HUES64 (cell line): Measurements from ENCODE around the gene RTF2.

Experiments
- H3K27ac ChIP-seq: 2 replicates; pipeline ENCODE4 v1.7.0; 2013; ENCODE audit warnings: low read depth, low read length, inconsistent platforms
- H3K27me3 ChIP-seq: 2 replicates; pipeline ENCODE4 v1.6.1; 2013; ENCODE audit warnings: mild to moderate bottlenecking, low read length; ENCODE audit not compliant: insufficient read depth
- H3K36me3 ChIP-seq: 2 replicates; pipeline ENCODE4 v1.6.1; 2013; ENCODE audit warnings: mild to moderate bottlenecking, low read length; ENCODE audit not compliant: insufficient read depth
- H3K4me1 ChIP-seq: 2 replicates; pipeline ENCODE4 v1.6.1; 2013; ENCODE audit warnings: mild to moderate bottlenecking, low read length, moderate library complexity; ENCODE audit not compliant: insufficient read depth
- H3K4me3 ChIP-seq: 2 replicates; pipeline ENCODE4 v1.5.1; 2013; ENCODE audit warnings: mild to moderate bottlenecking, low read length, moderate library complexity
- H3K9ac ChIP-seq: 2 replicates; pipeline ENCODE4 v1.6.1; 2013; ENCODE audit warnings: mild to moderate bottlenecking, low read depth, low read length
- H3K9me3 ChIP-seq: 2 replicates; pipeline ENCODE4 v1.6.1; 2013; ENCODE audit warnings: low read depth, low read length; ENCODE audit not compliant: insufficient read depth
- WGBS: fragments of 150-250, 120-280 bp; methylation state at CpG from one replicate; pipeline ENCODE4 v1.1.7; 2013; ENCODE audit warnings: missing lambda C conversion rate; 5-methylcytosine and 5-hydroxymethylcytosine counted together

RTF2 gene

DNA sequence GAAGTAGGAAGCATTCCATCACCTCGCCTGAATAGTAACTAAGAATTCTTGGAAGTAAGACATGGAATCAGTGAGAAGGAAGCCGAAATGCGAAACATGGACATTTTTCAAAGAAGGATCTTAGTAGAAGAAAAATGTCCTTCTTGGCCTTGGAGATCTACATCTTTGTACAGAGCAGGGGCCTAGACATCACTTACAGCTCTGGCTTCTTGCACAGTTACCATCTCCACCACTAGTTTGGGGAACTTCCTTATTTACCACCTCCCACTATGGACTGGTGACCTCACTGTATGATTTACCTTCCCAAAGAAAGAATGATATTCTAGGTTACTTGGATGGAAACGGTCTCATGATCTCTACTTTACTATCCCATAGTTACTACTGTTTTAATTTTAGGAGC, 40.6 kb upstream of the RTF2 start:
- peaks cover 13% of the 10 kb centered on the region; the same call in 1 of the 2 replicates for H3K27me3 ChIP-seq
- H3K36me3 ChIP-seq: no peaks in the 10 kb centered on the region
- whole genome bisulfite sequencing: 91% methylated on average over 4 of the region's 4 CpGs
- H3K27ac ChIP-seq: no peak overlapping the region
- no peak overlapping the region for H3K4me3 ChIP-seq
- H3K9ac ChIP-seq: no peak overlapping the region
- H3K9me3 ChIP-seq: no peaks in the 10 kb centered on the region
- peaks cover under 1% of the 10 kb centered on the region; the same call in 1 of the 2 replicates for H3K4me1 ChIP-seq

DNA sequence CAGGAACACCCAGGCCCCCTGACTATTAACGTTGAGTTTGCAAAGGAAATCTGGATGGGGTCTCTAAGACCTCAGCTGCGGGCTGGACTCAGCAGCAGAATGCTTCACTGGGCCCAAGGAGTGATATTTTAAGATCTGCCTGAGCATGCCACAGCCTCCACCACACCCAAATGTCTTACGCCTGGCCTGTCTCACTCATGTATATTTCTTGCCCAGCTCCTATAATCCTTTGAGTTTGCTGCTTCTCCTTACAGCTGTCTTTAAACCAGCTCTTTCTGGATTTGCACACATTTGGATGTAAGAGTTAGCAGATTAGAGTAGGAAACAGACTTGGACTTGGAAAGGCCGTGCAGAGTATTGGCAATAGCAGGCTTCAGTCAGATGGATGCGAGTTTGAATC, 40.0 kb upstream of the RTF2 start:
- WGBS: 82% methylated on average over 5 of the region's 5 CpGs
- H3K27me3 ChIP-seq: peaks cover 12% of the 10 kb centered on the region; the same call in 1 of the 2 replicates
- H3K4me1 ChIP-seq: no peaks in the 10 kb centered on the region; the same call in 1 of the 2 replicates
- H3K4me3 ChIP-seq: no peak overlapping the region
- H3K9ac ChIP-seq: no peak overlapping the region
- H3K9me3 ChIP-seq: no peaks in the 10 kb centered on the region
- H3K36me3 ChIP-seq: no peaks in the 10 kb centered on the region
- no peak overlapping the region for H3K27ac ChIP-seq

DNA sequence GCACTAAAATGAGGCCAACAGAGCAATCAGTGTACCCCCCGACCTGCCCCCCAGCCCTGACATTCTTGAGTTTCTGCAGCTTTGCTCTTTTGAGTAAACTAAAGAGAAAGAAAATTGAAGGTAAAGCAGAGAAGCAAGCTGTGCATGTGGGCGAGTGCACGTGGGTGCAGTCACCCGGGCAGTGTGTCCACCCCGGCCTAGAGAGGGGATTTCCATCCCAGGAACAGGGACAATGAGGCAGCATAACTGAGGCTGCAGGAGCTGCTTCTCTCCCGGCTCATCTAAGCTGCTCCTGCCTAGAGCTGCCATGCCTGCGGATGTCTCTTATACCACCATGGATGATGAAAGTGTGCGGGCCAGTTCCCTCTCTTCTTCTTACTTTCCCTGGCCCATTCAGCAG, 39.5 kb upstream of the RTF2 start:
- Histone ChIP-seq H3K4me3 (no peak overlapping the region), H3K9me3 (no peaks in the 10 kb centered on the region), H3K4me1 (no peaks in the 10 kb centered on the region; the same call in 1 of the 2 replicates), H3K27me3 (peaks cover 12% of the 10 kb centered on the region; the same call in 1 of the 2 replicates), H3K9ac (no peak overlapping the region), H3K36me3 (no peaks in the 10 kb centered on the region), H3K27ac (no peak overlapping the region)
- WGBS: 85% methylated on average over 8 of the region's 8 CpGs

DNA sequence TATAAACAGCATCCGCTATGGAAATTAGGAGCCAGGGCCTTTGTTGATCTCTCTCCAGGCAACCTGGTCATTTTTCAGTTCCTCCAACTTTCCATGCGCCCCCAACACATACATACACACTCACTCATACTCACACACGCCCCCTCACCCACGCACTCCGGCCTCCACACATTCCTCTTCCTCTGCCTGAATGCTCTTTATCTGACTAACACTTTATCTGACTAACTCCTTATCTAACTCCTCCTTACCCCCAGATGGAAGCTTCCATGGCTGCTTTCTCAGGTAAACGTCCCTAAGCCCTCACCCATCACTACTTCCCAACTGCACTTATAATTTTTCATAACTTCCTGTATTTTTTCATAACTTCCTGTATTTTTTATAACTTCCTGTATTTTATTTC, 38.9 kb upstream of the RTF2 start:
- H3K4me1 ChIP-seq: no peaks in the 10 kb centered on the region; the same call in 1 of the 2 replicates
- no peak overlapping the region for H3K4me3 ChIP-seq
- 73% methylated on average over 6 of the region's 6 CpGs for WGBS
- H3K36me3 ChIP-seq: no peaks in the 10 kb centered on the region
- H3K9me3 ChIP-seq: no peaks in the 10 kb centered on the region
- H3K27me3 ChIP-seq: peaks cover 12% of the 10 kb centered on the region; the same call in 1 of the 2 replicates
- no peak overlapping the region for H3K27ac ChIP-seq
- no peak overlapping the region for H3K9ac ChIP-seq

DNA sequence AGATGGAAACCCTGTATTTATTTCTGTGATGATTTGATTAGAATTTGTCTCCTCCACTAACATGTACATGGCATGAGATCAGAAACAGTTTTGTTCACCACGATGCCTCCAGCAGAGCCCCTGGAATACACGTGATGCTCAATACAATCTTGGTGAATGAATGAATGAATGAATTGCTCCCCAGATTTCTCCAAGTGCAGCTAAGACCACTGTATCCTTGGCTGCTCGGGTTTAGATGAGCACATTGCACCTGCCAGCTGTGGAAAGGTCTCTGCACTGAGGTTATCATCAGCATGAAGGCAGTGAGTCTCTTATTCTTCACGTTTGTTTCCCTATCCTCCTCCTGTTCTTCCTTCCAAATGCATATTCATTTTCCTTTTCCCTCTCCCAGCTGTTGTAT, 38.5 kb upstream of the RTF2 start:
- Histone ChIP-seq H3K27ac (no peak overlapping the region), H3K36me3 (no peaks in the 10 kb centered on the region), H3K27me3 (peaks cover 8% of the 10 kb centered on the region; the same call in 1 of the 2 replicates), H3K4me1 (no peaks in the 10 kb centered on the region; the same call in 1 of the 2 replicates), H3K9ac (no peak overlapping the region), H3K4me3 (no peak overlapping the region), H3K9me3 (no peaks in the 10 kb centered on the region)
- 69% methylated on average over 4 of the region's 4 CpGs for WGBS

DNA sequence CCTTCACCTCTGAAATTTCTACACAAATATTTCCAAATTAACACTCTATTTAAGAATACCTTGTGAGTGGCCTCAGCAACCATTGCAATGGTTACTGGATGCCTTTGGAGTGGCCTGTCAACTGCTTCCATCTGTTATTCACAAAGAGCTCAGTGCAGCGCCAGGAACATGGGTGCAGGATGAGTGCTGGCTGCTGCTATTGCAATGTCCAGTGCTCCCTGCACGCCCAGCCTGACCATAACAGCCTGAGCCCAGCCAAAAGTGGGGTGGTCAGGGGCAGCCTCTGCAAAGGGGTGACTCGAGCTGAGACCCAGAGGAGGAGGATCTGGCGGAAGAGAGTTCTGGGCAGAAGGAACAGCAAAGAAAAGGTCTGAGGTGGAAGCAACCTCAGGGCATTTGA, 38.0 kb upstream of the RTF2 start:
- no peaks in the 10 kb centered on the region for H3K36me3 ChIP-seq
- H3K4me3 ChIP-seq: no peak overlapping the region
- no peaks in the 10 kb centered on the region; the same call in 1 of the 2 replicates for H3K4me1 ChIP-seq
- peaks cover 3% of the 10 kb centered on the region; the same call in 1 of the 2 replicates for H3K27me3 ChIP-seq
- no peaks in the 10 kb centered on the region for H3K9me3 ChIP-seq
- no peak overlapping the region for H3K9ac ChIP-seq
- no peak overlapping the region for H3K27ac ChIP-seq
- WGBS: 85% methylated on average over 4 of the region's 4 CpGs

DNA sequence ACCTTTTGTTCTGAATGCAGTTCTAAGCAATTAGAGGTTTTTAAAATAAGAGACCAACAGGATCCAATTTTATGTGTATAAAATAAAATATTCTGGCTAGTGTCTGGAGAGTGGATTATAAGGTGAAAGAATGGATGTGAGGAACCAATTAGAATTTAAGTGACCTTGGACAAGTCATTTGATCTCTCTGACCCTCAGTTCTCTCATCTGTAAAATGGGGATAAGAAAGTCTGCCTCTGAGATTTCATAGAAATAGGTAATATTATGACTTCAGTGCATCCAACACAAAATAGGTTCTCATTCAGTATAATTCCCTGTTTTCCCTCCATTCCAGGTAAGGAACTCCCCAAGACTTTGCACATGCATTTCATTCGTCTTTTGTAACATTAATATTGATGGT, 37.5 kb upstream of the RTF2 start:
- Histone ChIP-seq H3K9ac (no peak overlapping the region), H3K9me3 (no peaks in the 10 kb centered on the region), H3K27ac (no peak overlapping the region), H3K27me3 (0 out of 2 replicates have a peak, but pooled peaks cover 3% of the 10 kb centered on the region), H3K36me3 (no peaks in the 10 kb centered on the region), H3K4me1 (no peaks in the 10 kb centered on the region; the same call in 1 of the 2 replicates), H3K4me3 (no peak overlapping the region)
- WGBS: 89% methylated on average over 1 of the region's 1 CpG

DNA sequence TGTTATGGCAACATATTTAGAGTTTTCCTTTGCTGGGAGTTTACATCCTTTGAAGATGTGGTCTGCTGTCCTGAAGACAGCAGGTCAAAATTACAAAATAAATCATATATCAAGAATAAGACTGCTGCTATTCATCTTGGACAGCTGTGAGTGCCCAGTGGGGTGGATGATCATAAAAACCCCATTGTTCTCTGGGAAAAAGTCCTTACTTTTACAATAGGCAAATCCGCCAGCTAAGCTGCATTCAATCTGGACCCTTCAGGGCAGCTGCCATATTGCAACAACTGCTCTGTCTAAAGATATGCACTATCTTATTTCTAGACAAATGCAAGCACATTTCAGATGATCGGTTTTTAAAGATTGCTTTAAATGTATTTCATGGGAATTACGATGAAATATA, 37.0 kb upstream of the RTF2 start:
- no peak overlapping the region for H3K9ac ChIP-seq
- 91% methylated on average over 1 of the region's 3 CpGs for WGBS
- no peaks in the 10 kb centered on the region for H3K36me3 ChIP-seq
- H3K27me3 ChIP-seq: 0 out of 2 replicates have a peak, but pooled peaks cover 3% of the 10 kb centered on the region
- no peaks in the 10 kb centered on the region for H3K9me3 ChIP-seq
- H3K27ac ChIP-seq: no peak overlapping the region
- H3K4me3 ChIP-seq: no peak overlapping the region
- H3K4me1 ChIP-seq: no peaks in the 10 kb centered on the region; the same call in 1 of the 2 replicates

DNA sequence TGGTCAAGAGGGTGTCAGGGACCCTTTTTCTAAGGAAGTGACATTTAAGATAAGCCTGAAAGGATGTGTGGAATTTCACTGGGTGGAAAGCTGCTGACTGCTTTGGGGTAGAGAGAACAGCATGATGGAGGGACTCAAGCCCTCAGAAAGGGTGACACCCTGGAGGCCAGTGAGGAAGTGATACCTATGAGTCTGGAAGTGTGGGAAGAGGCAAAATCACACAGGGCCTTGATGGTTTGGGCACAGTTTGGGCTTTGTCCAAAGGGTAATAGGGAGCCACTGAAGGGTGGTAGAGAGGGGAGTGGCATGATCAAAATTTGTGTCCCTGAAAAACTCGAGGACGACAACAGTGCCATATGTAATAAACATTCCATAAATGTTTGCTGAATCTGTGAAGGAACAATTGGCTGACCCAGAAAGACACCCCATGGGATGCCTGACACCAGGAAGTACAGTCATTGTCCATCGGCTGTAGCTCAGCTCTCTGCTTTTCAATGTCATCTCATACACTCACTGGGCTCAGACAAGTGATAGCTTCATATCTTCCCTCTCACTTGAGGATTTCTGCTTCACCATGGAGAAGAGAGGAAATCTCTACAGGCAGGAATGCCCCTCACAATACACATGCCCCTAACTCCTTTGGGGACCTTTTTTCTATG, 35.1 kb upstream of the RTF2 start:
- Histone ChIP-seq H3K27ac (no peak overlapping the region), H3K4me3 (no peak overlapping the region), H3K4me1 (no peaks in the 10 kb centered on the region; the same call in 1 of the 2 replicates), H3K9ac (no peak overlapping the region), H3K36me3 (no peaks in the 10 kb centered on the region), H3K27me3 (0 out of 2 replicates have a peak, but pooled peaks cover 3% of the 10 kb centered on the region), H3K9me3 (no peaks in the 10 kb centered on the region)
- 77% methylated on average over 3 of the region's 3 CpGs for WGBS

DNA sequence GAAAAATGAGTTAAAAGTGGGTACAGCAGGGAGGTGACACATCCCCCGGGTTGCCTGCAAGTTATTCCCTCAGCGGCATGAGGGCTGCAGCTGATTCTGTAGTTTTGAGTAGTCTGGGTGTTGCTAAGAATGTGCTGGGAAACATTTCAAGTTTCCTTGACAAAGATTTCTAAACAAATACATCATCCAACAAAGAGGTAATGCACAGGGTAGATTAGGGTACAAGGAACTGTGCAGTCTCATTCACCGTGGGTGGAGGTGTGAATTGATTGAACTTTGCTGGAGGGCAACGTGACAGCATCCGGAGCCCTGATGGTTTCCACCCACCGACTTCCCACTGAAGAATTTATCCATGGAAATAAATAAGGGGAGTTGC, 34.6 kb upstream of the RTF2 start:
- no peaks in the 10 kb centered on the region for H3K9me3 ChIP-seq
- no peak overlapping the region for H3K9ac ChIP-seq
- H3K36me3 ChIP-seq: no peaks in the 10 kb centered on the region
- 0 out of 2 replicates have a peak, but pooled peaks cover 3% of the 10 kb centered on the region for H3K27me3 ChIP-seq
- H3K4me1 ChIP-seq: no peaks in the 10 kb centered on the region; the same call in 1 of the 2 replicates
- no peak overlapping the region for H3K4me3 ChIP-seq
- WGBS: 95% methylated on average over 6 of the region's 6 CpGs
- no peak overlapping the region for H3K27ac ChIP-seq

DNA sequence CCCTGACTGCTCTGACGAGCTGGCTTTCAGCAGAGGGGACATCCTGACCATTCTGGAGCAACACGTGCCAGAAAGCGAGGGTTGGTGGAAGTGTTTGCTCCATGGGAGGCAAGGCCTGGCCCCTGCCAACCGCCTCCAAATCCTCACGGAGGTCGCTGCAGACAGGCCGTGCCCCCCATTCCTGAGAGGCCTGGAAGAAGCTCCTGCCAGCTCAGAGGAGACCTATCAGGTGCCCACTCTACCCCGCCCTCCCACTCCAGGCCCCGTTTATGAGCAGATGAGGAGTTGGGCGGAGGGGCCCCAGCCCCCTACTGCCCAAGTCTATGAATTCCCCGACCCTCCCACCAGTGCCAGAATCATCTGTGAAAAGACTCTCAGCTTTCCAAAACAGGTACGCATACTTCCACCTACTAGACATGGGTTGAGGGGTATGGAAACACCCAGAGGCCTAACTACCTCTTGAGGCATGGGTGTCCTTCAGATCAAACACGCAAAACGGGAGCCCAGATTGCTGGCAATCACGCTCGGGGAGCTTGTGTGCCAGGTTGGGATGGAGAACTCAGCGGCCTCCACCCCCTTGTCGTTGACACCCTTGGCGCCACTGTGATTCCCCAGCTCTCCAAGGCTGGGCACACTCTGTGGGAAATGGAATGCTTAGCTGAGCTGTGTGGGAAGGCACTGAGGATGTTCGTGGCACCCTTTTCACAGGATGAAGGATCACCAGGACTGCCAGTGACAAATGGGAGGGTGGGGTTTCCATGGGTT, 31.0 kb upstream of the RTF2 start:
- no peak overlapping the region for H3K9ac ChIP-seq
- H3K4me1 ChIP-seq: no peaks in the 10 kb centered on the region
- H3K4me3 ChIP-seq: no peak overlapping the region
- WGBS: 91% methylated on average over 20 of the region's 20 CpGs
- H3K27me3 ChIP-seq: 0 out of 2 replicates have a peak, but pooled peaks cover 3% of the 10 kb centered on the region
- no peaks in the 10 kb centered on the region for H3K36me3 ChIP-seq
- H3K9me3 ChIP-seq: no peaks in the 10 kb centered on the region
- no peak overlapping the region for H3K27ac ChIP-seq
